Stimulated activated CD8-positive, alpha-beta memory T cell treated with anti-CD3 and anti-CD28 coated beads, Interleukin-4, amount 100 ng/mL, for 48 hours (primary cell): ENCODE data around the gene CLCF1.

Experiments
- DNase-seq: peaks from one replicate; pipeline ENCODE4 v3.0.0-alpha.2; 2020

Gene CLCF1

GRCh38 chr11:67372993-67373647, at the start of gene CLCF1:
TSS of gene CLCF1 (minus strand) at chr11:67373598. CDS start at chr11:67373539, 59 bp downstream.
- no peak for DNase-seq

GRCh38 chr11:67422891-67423290, 49.5 kb upstream of the CLCF1 start:
- no peak for DNase-seq

- no peak for DNase-seq
Measured at GRCh38 chr11:67421430-67422031, 48.1 kb upstream of the CLCF1 start.

GRCh38 chr11:67420646-67421429, 47.4 kb upstream of the CLCF1 start:
- peak; percentile 99 for DNase-seq

GRCh38 chr11:67420147-67420645, 46.8 kb upstream of the CLCF1 start:
- DNase-seq, result peak; percentile 36

- DNase-seq, result peak; percentile 33
Measured at GRCh38 chr11:67419325-67420049, 46.1 kb upstream of the CLCF1 start.

GRCh38 chr11:67418476-67419281, 45.3 kb upstream of the CLCF1 start:
- peak; percentile 52 for DNase-seq

- no peak for DNase-seq
Measured at GRCh38 chr11:67417425-67417824, 44.0 kb upstream of the CLCF1 start.

GRCh38 chr11:67416416-67417335, 43.3 kb upstream of the CLCF1 start:
- DNase-seq, result peak; percentile 66

- DNase-seq, result no peak
Measured at GRCh38 chr11:67415501-67416304, 42.3 kb upstream of the CLCF1 start, which contains the start of gene CARNS1. TSS of gene CARNS1 (plus strand) at chr11:67415678. CDS start at chr11:67416200, 522 bp downstream.

GRCh38 chr11:67413266-67413849, 40.0 kb upstream of the CLCF1 start:
- no peak for DNase-seq

GRCh38 chr11:67412495-67413179, 39.2 kb upstream of the CLCF1 start:
- DNase-seq, result no peak

- DNase-seq, result no peak
Measured at GRCh38 chr11:67411785-67412152, 38.4 kb upstream of the CLCF1 start.

GRCh38 chr11:67410984-67411784, 37.8 kb upstream of the CLCF1 start:
- no peak for DNase-seq

- no peak for DNase-seq
Measured at GRCh38 chr11:67410369-67410831, 37.0 kb upstream of the CLCF1 start.

- DNase-seq, result no peak
Measured at GRCh38 chr11:67409781-67410368, 36.5 kb upstream of the CLCF1 start.

- DNase-seq, result peak; percentile 78
Measured at GRCh38 chr11:67409261-67409666, 35.9 kb upstream of the CLCF1 start.
